GM06990 (cell line): ENCODE measurements around the gene TIMM44.

Experiments
- DNase-seq: peaks from one replicate; pipeline ENCODE4 v3.0.0-alpha.2; 2011; ENCODE audit not compliant: insufficient read length; ENCODE audit errors: extremely low read depth
- H3K27me3 ChIP-seq: replicated peaks from 2 replicates; pipeline ENCODE4 v1.6.0; 2011; ENCODE audit warnings: low read length; ENCODE audit not compliant: control insufficient read depth, insufficient read depth
- H3K36me3 ChIP-seq: 2 replicates; pipeline ENCODE4 v1.5.1; 2011; ENCODE audit warnings: low read length; ENCODE audit not compliant: control insufficient read depth, insufficient read depth
- H3K4me3 ChIP-seq: replicated peaks from 2 replicates; pipeline ENCODE4 v1.5.1; 2011; ENCODE audit warnings: low read depth, mild to moderate bottlenecking, control low read depth, low read length
- TF ChIP-seq, protein P1 (sequence below): IDR thresholded peaks from 2 replicates; pipeline ENCODE4 v1.5.1; 2011; ENCODE audit warnings: low read length, control low read depth, mild to moderate bottlenecking, inconsistent platforms; ENCODE audit not compliant: insufficient read depth, poor library complexity, severe bottlenecking

The TIMM44 gene

DNA sequence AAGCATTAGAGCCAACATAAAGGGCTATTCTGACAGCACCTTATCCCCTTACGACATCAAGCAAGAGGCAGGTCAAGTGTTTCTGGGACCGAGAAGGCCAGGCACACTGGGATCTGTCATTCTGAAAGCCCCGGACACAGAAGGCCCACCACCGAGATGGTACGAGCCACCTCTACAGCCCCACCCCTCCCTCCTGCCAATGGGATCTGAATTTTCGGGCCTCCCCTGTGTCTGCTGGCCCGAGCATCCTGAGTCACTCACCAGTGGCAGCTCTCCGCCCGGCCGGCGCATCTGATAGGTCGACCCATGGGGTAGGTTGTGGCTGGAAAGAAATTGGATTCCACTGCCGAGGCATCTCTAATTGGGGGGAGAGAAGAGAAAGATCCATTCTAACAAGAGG, 2.6 kb downstream of the TIMM44 start:
- DNase-seq = no peak
- Histone ChIP-seq H3K36me3 (peaks cover 7% of the 10 kb centered on the region), H3K27me3 (no peaks in the 10 kb centered on the region), H3K4me3 (no peak overlapping the region)
- TF ChIP-seq, protein P1, sequence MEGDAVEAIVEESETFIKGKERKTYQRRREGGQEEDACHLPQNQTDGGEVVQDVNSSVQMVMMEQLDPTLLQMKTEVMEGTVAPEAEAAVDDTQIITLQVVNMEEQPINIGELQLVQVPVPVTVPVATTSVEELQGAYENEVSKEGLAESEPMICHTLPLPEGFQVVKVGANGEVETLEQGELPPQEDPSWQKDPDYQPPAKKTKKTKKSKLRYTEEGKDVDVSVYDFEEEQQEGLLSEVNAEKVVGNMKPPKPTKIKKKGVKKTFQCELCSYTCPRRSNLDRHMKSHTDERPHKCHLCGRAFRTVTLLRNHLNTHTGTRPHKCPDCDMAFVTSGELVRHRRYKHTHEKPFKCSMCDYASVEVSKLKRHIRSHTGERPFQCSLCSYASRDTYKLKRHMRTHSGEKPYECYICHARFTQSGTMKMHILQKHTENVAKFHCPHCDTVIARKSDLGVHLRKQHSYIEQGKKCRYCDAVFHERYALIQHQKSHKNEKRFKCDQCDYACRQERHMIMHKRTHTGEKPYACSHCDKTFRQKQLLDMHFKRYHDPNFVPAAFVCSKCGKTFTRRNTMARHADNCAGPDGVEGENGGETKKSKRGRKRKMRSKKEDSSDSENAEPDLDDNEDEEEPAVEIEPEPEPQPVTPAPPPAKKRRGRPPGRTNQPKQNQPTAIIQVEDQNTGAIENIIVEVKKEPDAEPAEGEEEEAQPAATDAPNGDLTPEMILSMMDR = no peak

DNA sequence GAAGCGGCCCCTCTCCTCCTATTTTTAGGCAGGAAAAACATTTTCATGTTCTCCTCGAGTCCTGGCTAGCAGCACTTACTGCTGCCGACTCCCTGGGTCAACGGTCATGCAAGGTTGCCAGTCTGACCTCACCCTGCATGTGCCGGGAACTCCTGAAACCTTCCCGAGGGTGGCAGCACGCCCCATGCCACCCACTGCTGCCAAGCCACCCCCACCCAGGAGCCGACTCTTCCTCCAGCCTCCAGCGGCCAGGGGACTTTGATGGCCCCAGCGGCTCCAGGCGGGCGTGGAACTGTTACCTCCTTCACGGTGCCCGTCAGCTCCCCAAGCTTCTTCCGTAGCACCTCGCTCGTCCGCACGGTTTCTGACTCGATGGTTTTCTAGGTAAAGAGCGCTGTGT, 8.7 kb downstream of the TIMM44 start:
- Histone ChIP-seq H3K36me3 (peaks cover 24% of the 10 kb centered on the region), H3K27me3 (no peaks in the 10 kb centered on the region), H3K4me3 (no peak overlapping the region)
- TF ChIP-seq, protein P1 = no peak
- no peak for DNase-seq

DNA sequence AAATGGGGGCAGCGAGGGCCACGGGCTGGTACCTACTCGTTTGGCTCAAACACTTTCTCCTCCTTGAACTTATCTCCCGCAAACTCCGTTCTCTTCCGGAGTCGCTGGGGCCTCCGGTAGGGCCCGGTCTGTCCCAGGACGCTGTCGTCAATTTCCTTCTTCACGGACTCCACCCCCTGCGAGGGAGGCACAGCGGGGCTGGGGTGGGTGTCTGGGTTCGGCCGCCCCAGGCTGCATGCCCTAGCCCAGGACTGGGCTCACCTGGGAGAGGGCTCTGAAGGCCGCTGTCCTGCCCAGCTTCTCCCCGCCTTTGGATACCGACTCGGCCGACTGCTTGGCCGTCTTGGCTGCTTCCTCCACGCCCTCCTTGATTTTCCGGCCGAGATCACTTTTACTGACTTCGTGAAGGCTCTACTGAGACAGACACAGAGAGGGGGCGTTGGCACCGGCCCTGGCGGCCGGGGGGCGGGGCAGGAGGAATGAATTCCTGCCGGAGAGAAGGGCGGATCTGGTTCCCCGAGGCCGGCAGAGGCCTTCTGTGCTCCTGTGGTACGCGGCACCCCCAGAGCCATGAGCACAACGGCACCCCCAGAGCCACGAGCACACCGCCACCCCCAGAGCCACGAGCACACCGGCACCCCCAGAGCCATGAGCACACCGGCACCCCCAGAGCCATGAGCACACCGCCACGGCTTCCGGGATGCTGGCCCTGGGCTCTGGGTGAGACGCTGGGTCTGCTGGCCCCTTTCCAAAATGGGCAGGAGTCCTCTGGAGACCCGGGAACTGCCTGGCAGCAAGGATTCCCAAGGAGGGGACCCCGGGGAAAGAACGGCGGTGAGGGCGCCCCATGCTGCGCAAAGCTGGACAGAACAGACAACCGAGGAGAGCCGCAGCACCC, 9.4 kb downstream of the TIMM44 start:
- Histone ChIP-seq H3K27me3 (no peaks in the 10 kb centered on the region), H3K4me3 (no peak overlapping the region), H3K36me3 (peaks cover 24% of the 10 kb centered on the region)
- DNase-seq = no peak
- TF ChIP-seq, protein P1 = no peak

DNA sequence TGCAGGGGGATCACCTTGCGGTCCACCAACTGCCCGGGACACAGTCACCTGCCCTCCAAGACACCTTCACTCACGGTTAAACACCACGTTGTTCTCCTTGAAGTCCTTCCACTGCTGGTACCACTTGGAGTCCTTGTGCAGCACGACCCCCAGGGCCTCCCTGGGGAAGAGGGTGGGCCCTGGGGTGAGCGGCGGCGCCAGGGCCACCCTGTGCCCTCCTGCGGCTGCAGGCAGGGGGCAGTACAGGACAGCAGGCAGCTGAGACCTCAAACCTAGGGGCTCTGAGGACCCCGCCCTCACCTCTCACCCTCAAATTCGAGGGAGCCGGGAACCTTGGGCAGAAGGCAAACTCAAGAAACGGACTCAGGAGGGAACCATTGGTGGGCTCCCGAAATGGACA, 10.1 kb downstream of the TIMM44 start:
- TF ChIP-seq, protein P1 = peak; percentile 40
- Histone ChIP-seq H3K4me3 (no peak overlapping the region), H3K36me3 (peaks cover 24% of the 10 kb centered on the region), H3K27me3 (no peaks in the 10 kb centered on the region)
- DNase-seq = no peak

DNA sequence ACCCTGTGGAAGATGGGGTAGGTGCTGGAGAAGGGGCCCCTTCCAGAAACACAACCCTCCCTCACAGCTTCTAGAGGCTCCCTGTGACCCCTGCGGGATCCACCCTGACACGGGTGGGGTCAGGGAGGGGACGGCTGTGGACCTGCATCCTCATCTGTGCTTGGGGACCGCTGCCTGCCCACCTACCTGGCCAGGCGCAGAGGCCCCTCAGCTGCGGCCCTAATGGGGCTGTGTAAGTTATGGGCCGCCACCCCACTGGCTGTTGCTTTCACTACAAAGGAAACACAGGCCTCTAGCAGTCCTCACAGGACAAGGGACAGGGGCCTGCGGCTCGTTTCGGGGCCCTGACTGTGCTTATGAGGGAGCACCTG, 10.6 kb downstream of the TIMM44 start:
- H3K36me3 ChIP-seq = peaks cover 24% of the 10 kb centered on the region
- H3K4me3 ChIP-seq = no peak overlapping the region
- no peak for DNase-seq
- TF ChIP-seq, protein P1 = no peak
- H3K27me3 ChIP-seq = no peaks in the 10 kb centered on the region
